Mammary microvascular endothelial cell (primary cell): Measurements from ENCODE around the gene ZNF582. TPM values are rescaled to one million over a fixed set of nuclear protein-coding genes. Genes with fewer than 3 reads are reported as not detected.

Source experiments
- total RNA-seq: library from RNA; depleted of rRNA; stranded (reverse); fragments of >200 nt; gene quantifications from 2 replicates; pipeline ENCODE4 v1.2.3, GENCODE V29; 2015

ZNF582 gene
- total RNA-seq, result 1.3 and 1.9 TPM in 2 replicates

GRCh38 chr19:56393119-56394012 lies at the start of gene ZNF582:
ZNF582 (minus strand) TSS chr19:56393534; CDS start chr19:56391752, 1,782 bp downstream.

GRCh38 chr19:56403764-56404704 lies 10.7 kb upstream of the ZNF582 start, which contains the start of gene ZNF583:
ZNF583 (plus strand) TSS chr19:56404332; CDS start chr19:56407115, 2,783 bp downstream.

Other genes with a start within 250 kb of the ZNF582 start
- gene GALP, start 217.5 kb downstream of the ZNF582 start, total RNA-seq, result not detected in 2 replicates
- gene ZSCAN5B, start 195.8 kb downstream of the ZNF582 start, total RNA-seq, result not detected in 2 replicates
- gene ZSCAN5C, start 191.3 kb downstream of the ZNF582 start, total RNA-seq, result not detected in 2 replicates
- gene EDDM13, start 120.8 kb downstream of the ZNF582 start, total RNA-seq, result 1.9 and 2.5 TPM in 2 replicates
- gene ZSCAN5A, start 78.7 kb downstream of the ZNF582 start, total RNA-seq, result 4.3 and 5.7 TPM in 2 replicates
- gene ZNF583, start 10.8 kb upstream of the ZNF582 start, total RNA-seq, result 2.6 and 3.2 TPM in 2 replicates
- 0.67 and 0.94 TPM in 2 replicates for gene ZNF667, start 83.8 kb upstream of the ZNF582 start, total RNA-seq
- 1.1 and 1.4 TPM in 2 replicates for gene ZNF471, start 114.3 kb upstream of the ZNF582 start, total RNA-seq
- gene ZFP28, start 145.4 kb upstream of the ZNF582 start, total RNA-seq, result 4.2 and 6.7 TPM in 2 replicates
- 1.8 and 2.2 TPM in 2 replicates for gene ZNF470, start 173.9 kb upstream of the ZNF582 start, total RNA-seq
- gene ZNF71, start 201.8 kb upstream of the ZNF582 start, total RNA-seq, result 14.0 and 14.7 TPM in 2 replicates
- gene SMIM17, start 249.6 kb upstream of the ZNF582 start, total RNA-seq, result 0.33 TPM in 1 of 2 replicates, not detected in the other